Urothelium cell line (cell line): ENCODE measurements around the gene NRL.

ENCODE experiments used
- DNase-seq: peaks from one replicate; pipeline ENCODE4 v3.0.0; 2011; ENCODE audit warnings: low spot score, mixed read lengths
- FAIRE-seq: peaks from 2 replicates; lab custom pipeline; 2011; peaks lifted over from hg19 to GRCh38; lab: Jason Lieb, UNC

NRL gene

GRCh38 chr14:24068711-24069410, 45.9 kb downstream of the NRL start:
- DNase-seq, result no peak
- no peak for FAIRE-seq

- FAIRE-seq (no peak), DNase-seq (no peak)
These were observed 47.3 kb downstream of the NRL start for GRCh38 chr14:24067133-24068082.

- FAIRE-seq, result no peak
- DNase-seq, result no peak
These were observed 48.1 kb downstream of the NRL start for GRCh38 chr14:24066496-24067132.

DNA sequence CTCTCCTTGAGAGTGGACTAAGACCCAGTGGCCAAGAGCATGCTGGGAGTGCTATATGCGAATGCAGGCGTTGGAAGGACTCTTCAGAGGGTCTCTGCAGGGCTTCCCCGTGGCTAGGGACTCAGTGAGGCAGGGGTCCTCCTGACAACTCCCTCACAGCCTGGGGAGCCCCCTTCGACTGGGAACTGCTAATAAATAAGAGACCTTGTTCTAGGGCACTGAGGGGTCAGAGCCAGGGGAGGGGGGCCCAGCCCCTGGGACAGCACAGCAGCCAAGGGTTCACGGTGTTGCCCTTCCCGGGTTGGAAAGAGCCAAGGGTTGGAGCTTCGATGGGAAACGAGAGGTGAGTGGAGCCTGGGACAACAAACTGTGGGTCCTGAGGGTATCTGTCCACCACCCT, 49.3 kb downstream of the NRL start:
- DNase-seq (no peak), FAIRE-seq (no peak)

DNA sequence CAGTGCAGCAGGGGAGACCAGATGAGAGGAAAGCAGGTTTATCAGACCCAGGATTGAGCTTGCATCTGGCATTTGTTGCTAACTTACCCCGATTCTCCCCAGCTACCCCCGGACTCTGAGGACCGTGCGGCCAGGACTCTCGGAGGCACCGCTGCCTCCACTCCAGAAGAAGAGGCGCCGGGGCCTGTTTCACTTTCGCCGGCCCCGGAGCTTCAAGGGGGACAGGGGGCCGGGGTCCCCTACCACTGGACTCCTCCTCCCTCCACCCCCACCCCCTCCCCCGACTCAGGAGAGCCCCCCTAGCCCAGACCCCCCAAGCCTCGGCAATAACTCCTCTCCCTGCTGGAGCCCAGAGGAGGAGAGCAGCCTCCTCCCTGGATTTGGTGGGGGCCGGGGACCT, 49.9 kb downstream of the NRL start:
- FAIRE-seq (no peak), DNase-seq (no peak)

DNA sequence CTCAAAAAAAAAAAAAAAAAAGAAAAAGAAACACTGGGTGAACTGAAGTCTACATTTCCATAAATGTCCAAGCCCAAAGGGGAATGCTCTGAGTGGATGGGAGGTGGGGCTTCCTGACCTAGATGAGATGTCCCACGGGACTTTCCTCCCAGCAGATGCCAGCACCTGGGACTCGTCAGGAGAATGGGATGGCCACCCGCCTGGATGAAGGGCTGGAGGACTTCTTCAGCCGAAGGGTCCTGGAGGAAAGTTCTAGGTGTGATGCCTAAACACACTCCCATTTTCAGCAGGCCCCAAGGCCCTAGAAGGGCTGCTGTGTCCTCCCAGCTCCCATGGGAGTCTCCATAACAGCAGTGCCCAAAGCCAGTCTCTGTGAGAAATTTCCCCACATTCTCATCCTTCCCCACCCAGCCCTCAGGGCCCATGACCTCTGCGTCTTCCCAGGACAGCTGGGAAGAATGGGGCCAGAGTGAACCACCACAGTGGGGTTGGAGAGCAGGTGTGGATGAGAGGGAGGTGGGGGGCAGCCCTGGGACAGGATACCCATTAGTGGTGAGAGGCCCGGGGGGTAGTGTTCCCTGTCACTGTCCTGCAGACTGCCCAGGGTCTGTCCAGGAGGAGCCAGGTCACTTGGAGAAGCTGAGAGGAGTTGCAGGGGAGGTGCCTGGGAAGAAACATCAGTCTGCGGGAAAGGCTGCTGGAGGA, 50.5 kb downstream of the NRL start:
- DNase-seq (no peak), FAIRE-seq (no peak)

DNA sequence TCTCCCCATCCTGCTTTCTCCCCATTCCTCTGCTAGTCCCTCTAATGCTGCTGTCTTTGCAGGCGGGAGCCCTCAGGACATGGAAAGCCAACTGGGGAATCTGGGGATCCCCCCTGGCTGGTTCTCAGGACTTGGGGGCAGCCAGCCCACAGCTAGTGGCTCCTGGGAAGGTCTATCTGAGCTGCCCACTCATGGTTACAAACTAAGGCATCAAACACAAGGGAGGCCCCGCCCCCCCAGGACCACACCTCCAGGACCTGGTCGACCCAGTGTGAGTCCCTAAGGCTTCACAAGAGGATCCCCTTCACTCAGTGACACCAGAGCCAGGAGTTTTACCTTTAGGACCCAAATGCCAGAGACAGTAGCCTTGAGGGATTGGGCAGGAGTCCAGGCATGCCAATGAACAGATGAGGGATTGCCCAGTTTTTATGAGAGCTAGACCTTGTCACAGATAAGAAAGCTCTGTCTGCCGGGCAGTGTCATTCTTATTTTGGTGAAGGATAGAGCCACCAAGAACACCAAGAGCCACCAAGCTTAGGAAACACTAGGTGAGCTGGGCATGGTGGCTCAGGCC, 51.4 kb downstream of the NRL start:
- DNase-seq (no peak), FAIRE-seq (no peak)

DNA sequence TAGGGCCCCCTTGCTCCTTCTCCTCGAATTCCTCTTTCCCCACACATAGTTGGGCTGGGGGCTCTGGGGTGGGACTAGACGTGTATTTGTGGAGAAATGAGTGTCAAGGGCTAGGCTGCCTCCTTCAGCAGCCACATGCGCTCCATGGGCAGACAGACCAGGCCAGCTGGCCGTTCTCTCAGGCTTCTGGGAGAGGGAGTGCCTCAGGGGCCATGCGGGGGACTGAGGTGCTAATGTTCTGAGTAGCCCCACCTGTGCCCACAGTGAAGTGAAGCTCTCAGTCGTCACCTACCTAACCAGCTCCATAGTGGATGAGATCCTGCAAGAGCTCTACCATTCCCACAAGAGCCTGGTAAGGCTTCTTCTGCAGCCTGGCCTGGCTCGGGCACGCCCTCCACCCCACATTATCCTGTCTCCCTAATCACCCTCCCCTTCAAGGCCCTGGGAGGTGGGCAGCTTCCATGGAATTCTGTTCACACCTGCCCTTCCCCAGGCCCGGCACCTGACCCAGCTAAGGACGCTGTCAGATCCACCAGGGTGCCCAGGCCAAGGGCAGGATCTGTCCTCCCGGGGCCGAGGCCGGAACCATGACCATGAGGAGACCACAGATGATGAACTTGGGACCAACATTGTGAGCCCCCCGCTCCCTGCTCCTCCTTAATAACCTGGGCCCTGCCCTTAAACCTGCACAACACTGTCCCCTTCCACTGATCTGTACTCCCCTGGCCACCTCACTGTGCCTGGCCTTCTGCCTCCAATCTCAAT, 52.4 kb downstream of the NRL start:
- no peak for FAIRE-seq
- DNase-seq, result no peak

DNA sequence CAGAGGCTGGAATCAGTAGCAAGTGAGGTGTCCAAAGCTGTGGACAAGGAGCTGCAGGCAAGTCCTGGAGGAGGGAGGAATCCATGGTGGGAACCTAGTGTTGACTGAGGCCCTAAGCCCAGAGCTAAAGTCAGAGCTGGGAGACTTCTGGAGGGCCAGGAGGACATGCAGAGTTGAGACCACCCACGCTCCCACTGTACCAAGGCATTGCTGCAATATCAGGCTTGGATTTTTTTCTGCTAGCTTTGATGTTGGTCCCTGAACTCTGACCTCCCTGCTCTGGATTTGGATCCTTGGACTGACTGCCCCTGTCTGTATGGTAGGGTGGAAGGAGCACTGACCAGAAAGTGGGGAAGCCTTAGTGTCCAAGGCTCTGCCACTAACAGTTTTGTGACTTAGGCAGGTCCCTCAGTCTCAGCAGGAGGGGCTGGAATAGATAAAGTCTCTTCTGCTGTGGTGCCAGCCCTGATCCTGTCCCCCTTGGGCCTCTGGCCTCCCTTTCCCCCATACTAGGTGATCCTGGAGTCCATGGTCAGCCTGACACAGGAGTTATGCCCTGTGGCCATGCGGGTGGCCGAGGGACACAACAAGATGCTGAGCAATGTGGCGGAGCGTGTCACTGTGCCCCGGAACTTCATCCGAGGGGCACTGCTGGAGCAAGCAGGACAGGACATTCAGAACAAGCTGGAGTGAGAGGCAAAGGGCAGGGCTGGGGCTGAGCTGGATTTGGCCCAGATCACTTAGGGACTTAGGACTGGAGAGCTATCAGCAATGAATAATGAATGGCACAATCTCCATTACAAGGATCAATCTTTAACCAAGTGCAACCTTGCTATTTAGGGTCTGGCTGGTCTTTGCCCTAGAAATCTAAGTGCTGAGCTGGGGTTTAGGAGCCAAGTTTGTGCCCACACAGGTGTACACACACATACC, 53.5 kb downstream of the NRL start:
- DNase-seq (no peak), FAIRE-seq (no peak)

- FAIRE-seq (no peak), DNase-seq (no peak)
These were observed 54.3 kb downstream of the NRL start for GRCh38 chr14:24060443-24060842.

GRCh38 chr14:24059841-24060388, 54.8 kb downstream of the NRL start:
- no peak for DNase-seq
- no peak for FAIRE-seq

- no peak for FAIRE-seq
These were observed 55.7 kb downstream of the NRL start for GRCh38 chr14:24058951-24059475.

GRCh38 chr14:24058260-24058950, 56.3 kb downstream of the NRL start:
- FAIRE-seq (no peak), DNase-seq (peak; percentile 83)

More at GRCh38 chr14:24058951-24059475, 55.7 kb downstream of the NRL start:
- no peak for DNase-seq

- no peak for DNase-seq
- no peak for FAIRE-seq
These were observed 56.9 kb downstream of the NRL start for GRCh38 chr14:24057867-24058259.

GRCh38 chr14:24057271-24057670, 57.5 kb downstream of the NRL start:
- DNase-seq (no peak), FAIRE-seq (no peak)

DNA sequence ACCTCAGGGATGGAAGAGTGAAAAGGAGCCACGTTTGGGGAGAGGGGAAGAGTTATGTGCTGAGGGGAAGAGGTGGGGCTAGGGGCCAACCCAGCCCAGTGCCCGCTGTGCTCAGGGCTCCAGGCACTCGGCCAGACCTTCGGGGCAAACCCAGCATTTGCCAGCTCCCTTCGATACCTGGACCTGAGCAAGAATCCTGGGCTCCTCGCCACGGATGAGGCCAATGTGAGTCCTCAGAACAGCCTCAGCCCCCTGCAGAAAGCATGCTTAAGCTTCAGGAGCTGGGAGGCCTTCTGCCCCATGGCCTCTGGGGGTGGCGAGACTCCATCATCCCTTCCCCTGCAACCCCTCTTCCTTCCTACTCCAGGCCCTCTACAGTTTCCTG, 58.0 kb downstream of the NRL start:
- no peak for DNase-seq
- FAIRE-seq, result no peak

DNA sequence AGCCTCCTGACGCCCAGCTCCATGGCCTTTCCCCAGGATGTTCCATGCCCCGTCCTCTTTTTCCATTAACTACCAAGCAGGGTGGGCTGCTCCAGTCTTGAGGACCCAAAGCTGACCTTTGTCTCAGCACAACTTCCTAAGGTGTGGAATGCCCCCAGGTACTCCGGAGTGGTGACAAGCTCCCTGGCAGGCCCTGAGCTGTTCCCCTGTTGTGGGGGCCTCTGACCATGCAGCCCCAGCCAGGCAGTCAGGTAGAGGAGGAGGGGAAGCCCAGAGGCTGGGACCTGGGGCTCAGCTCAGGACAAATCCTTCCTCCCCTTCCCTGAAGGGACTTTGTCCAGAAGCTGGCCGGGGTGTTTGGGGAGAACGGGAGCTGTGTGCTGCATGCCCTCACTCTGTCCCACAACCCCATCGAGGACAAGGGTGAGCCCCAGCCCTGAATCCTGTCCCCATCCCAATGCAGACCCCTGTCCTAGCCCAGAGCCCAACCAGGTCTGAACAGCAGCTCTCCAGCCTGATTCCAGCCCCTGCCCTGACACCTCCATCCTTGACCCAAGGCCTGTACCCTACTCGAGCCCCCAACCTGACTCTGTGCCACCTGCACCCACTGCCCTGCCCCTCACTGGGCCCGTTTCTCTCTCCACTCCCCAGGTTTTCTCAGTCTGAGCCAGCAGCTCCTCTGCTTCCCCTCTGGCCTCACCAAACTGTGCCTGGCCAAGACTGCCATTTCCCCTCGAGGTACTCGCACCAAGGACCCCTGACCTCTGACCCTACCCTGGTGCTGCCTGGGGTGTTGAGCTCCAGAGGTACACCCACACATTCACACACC, 58.6 kb downstream of the NRL start:
- DNase-seq, result no peak
- no peak for FAIRE-seq
